ENCODE measurements around the gene PDE8A. TPM values are rescaled to one million over a fixed set of nuclear protein-coding genes. Genes with fewer than 3 reads are reported as not detected.

Gene PDE8A
- total and polyA plus RNA-seq, 2 donors (not counting 1 experiment from before 2014, with no cell fraction given), result 17.7 to 26.3 TPM

DNA sequence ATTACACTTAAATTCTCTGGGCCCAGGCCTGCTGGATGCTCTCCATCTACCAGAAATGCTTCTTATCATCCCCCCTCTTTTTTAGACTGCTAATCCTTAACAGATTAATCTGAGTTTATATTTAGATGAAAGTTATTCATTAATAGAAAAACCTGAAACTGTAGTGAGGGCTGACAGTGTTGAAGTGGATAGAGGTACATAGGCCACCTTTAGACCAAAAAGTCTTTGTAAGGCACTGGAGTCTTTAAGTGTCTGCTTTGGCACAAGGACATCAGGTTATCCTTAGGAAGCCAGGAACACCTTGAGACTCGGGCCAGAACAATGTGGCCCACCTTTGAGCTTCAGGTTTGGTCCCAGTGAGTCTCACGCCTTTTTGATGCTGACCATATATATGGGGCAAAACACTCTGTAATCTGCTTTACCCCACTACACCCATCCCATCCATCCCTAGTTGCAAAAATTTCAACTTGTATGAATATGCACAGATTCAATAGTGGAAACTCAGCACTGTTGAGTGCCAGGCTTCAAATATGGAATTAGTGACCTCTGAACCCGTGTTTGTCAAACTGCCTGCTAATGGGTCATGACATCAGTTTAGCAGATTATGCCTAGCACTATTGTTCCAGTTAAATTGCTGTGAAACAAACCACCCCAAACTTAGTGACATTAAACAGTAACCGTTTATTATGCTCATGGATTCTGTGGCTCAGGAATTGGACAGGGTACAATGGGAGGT is 44.0 kb downstream of the PDE8A start:
- TF ChIP-seq, protein P1, sequence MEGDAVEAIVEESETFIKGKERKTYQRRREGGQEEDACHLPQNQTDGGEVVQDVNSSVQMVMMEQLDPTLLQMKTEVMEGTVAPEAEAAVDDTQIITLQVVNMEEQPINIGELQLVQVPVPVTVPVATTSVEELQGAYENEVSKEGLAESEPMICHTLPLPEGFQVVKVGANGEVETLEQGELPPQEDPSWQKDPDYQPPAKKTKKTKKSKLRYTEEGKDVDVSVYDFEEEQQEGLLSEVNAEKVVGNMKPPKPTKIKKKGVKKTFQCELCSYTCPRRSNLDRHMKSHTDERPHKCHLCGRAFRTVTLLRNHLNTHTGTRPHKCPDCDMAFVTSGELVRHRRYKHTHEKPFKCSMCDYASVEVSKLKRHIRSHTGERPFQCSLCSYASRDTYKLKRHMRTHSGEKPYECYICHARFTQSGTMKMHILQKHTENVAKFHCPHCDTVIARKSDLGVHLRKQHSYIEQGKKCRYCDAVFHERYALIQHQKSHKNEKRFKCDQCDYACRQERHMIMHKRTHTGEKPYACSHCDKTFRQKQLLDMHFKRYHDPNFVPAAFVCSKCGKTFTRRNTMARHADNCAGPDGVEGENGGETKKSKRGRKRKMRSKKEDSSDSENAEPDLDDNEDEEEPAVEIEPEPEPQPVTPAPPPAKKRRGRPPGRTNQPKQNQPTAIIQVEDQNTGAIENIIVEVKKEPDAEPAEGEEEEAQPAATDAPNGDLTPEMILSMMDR (conservative IDR thresholded peaks at IDR 0.05 in 1 of 2, IDR thresholded peaks at IDR 0.05 in 1 of 2; ENCODE audit: low read depth in 1 of 2, low read length in 2 of 2), result no peak
- TF ChIP-seq EZH2 (IDR thresholded peaks at IDR 0.05; ENCODE audit: low read length, missing control alignments), result no peak
- no peaks in the 10 kb centered on the region for H3K4me1 ChIP-seq (ENCODE audit: control insufficient read depth, extremely low read depth, insufficient read depth, low read length)
- no peak overlapping the region for H3K4me3 ChIP-seq (replicated peaks in 1 of 4; ENCODE audit: control extremely low read depth in 1 of 4, insufficient read depth in 1 of 4, low read depth in 3 of 4, low read length in 4 of 4)
- H3K27me3 ChIP-seq (ENCODE audit: control insufficient read depth, insufficient read depth, low read length), result no peaks in the 10 kb centered on the region
- no peaks in the 10 kb centered on the region for H4K20me1 ChIP-seq (ENCODE audit: control insufficient read depth, extremely low read depth, insufficient read depth, low read length)
- no peaks in the 10 kb centered on the region for H3K9me3 ChIP-seq (ENCODE audit: control insufficient read depth, insufficient read depth, low read depth, low read length)
- DNase-seq (ENCODE audit: low read depth in 2 of 2), result no peak
- H3K4me2 ChIP-seq (ENCODE audit: extremely low read depth, insufficient read depth, low read length), result no peak overlapping the region
- no peak overlapping the region for H3K27ac ChIP-seq (ENCODE audit: insufficient read depth, low read length)
- H3K36me3 ChIP-seq (ENCODE audit: control insufficient read depth, insufficient read depth, low read length), result no peaks in the 10 kb centered on the region
- no peaks in the 10 kb centered on the region for H3K79me2 ChIP-seq (ENCODE audit: control insufficient read depth, insufficient read depth, low read length)
- no peak overlapping the region for H2AFZ ChIP-seq (ENCODE audit: low read length)
- H3K9ac ChIP-seq (ENCODE audit: insufficient read depth, low read length), result no peak overlapping the region

DNA sequence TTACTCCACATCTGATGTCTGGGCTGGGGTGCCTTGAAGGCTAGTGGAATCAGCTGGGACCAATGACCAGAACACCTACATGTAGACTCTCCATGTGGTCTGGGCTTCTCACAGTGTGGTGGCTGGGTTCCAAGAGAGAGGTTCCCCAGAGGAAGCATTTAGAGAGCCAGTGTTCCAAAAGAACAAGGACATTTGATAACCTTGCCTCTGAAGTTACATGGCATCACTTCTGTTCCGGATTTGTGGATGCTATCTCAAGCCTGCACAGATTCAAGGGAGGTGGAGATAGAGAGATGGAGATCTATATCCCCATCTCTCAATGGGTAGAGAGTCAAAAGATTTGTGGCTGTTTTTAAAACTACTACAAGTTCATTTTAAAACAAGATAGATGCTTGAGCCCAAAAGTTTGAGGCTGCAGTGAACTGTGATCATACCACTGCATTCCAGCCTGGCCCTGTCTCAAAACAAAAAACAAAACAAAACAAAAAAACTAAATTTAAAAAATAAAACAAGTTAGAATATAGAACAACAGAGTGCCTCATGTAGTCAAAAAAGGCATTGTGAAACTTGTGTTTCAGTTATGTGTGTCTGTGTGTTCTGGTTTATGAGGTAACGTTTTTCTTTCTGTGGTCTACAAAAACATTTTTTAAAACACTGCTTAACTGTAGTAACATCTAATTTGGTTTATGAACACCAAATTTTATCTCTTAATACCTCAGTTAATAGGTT is 44.8 kb downstream of the PDE8A start:
- Histone ChIP-seq H3K4me1 (ENCODE audit: control insufficient read depth, extremely low read depth, insufficient read depth, low read length) (no peaks in the 10 kb centered on the region), H3K79me2 (ENCODE audit: control insufficient read depth, insufficient read depth, low read length) (peaks cover 3% of the 10 kb centered on the region), H3K9ac (ENCODE audit: insufficient read depth, low read length) (no peak overlapping the region), H3K9me3 (ENCODE audit: control insufficient read depth, insufficient read depth, low read depth, low read length) (no peaks in the 10 kb centered on the region), H3K4me3 (replicated peaks in 1 of 4; ENCODE audit: control extremely low read depth in 1 of 4, insufficient read depth in 1 of 4, low read depth in 3 of 4, low read length in 4 of 4) (no peak overlapping the region), H2AFZ (ENCODE audit: low read length) (no peak overlapping the region), H3K27me3 (ENCODE audit: control insufficient read depth, insufficient read depth, low read length) (no peaks in the 10 kb centered on the region), H3K4me2 (ENCODE audit: extremely low read depth, insufficient read depth, low read length) (no peak overlapping the region), H3K36me3 (ENCODE audit: control insufficient read depth, insufficient read depth, low read length) (no peaks in the 10 kb centered on the region), H4K20me1 (ENCODE audit: control insufficient read depth, extremely low read depth, insufficient read depth, low read length) (no peaks in the 10 kb centered on the region), H3K27ac (ENCODE audit: insufficient read depth, low read length) (no peak overlapping the region)
- DNase-seq (ENCODE audit: low read depth in 2 of 2), result peak in 1 of 2 donors; percentile 15
- TF ChIP-seq, protein P1 (conservative IDR thresholded peaks at IDR 0.05 in 1 of 2, IDR thresholded peaks at IDR 0.05 in 1 of 2; ENCODE audit: low read depth in 1 of 2, low read length in 2 of 2), result no peak
- no peak for TF ChIP-seq EZH2 (IDR thresholded peaks at IDR 0.05; ENCODE audit: low read length, missing control alignments)

DNA sequence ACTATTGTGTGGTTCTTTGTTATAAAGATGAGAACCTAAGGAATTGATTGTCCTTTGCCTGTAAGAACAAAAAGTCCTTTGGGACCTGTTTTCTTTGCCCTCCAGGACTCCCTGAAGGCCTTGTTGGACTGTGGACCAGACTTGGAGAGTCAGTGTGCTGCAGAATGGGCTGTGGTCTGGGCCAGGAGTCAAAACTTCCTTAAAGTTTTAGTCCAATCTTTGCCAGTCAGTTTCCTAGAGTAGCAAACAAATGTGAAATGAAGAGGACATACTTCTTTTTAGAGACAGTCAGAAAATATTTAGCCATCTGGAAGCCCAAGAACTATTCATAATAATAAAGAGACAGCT is 45.4 kb downstream of the PDE8A start:
- Histone ChIP-seq H3K27ac (ENCODE audit: insufficient read depth, low read length) (no peak overlapping the region), H3K36me3 (ENCODE audit: control insufficient read depth, insufficient read depth, low read length) (no peaks in the 10 kb centered on the region), H4K20me1 (ENCODE audit: control insufficient read depth, extremely low read depth, insufficient read depth, low read length) (no peaks in the 10 kb centered on the region), H2AFZ (ENCODE audit: low read length) (no peak overlapping the region), H3K27me3 (ENCODE audit: control insufficient read depth, insufficient read depth, low read length) (no peaks in the 10 kb centered on the region), H3K9ac (ENCODE audit: insufficient read depth, low read length) (no peak overlapping the region), H3K79me2 (ENCODE audit: control insufficient read depth, insufficient read depth, low read length) (peaks cover 3% of the 10 kb centered on the region), H3K4me3 (replicated peaks in 1 of 4; ENCODE audit: control extremely low read depth in 1 of 4, insufficient read depth in 1 of 4, low read depth in 3 of 4, low read length in 4 of 4) (no peak overlapping the region), H3K9me3 (ENCODE audit: control insufficient read depth, insufficient read depth, low read depth, low read length) (no peaks in the 10 kb centered on the region), H3K4me2 (ENCODE audit: extremely low read depth, insufficient read depth, low read length) (no peak overlapping the region), H3K4me1 (ENCODE audit: control insufficient read depth, extremely low read depth, insufficient read depth, low read length) (no peaks in the 10 kb centered on the region)
- peak in 1 of 2 donors; percentile 25 for DNase-seq (ENCODE audit: low read depth in 2 of 2)
- TF ChIP-seq EZH2 (IDR thresholded peaks at IDR 0.05; ENCODE audit: low read length, missing control alignments), result no peak
- TF ChIP-seq, protein P1 (conservative IDR thresholded peaks at IDR 0.05 in 1 of 2, IDR thresholded peaks at IDR 0.05 in 1 of 2; ENCODE audit: low read depth in 1 of 2, low read length in 2 of 2), result no peak
